Loucy (cell line): ENCODE measurements around the gene MYOZ3.

Experiments used
- EZH2phosphoT487 ChIP-seq: fragments of 200-600 bp; IDR thresholded peaks from 2 replicates; pipeline ENCODE4 v1.6.1; 2018; ENCODE audit warnings: antibody characterized with exemption, mild to moderate bottlenecking, moderate library complexity, borderline replicate concordance
- TF ChIP-seq, protein P1 (sequence below): fragments of 200-600 bp; sonication (generic); conservative IDR thresholded peaks from 2 replicates; pipeline ENCODE4 v1.5.1; 2014; ENCODE audit warnings: mild to moderate bottlenecking, antibody characterized with exemption, low read length

DNA sequence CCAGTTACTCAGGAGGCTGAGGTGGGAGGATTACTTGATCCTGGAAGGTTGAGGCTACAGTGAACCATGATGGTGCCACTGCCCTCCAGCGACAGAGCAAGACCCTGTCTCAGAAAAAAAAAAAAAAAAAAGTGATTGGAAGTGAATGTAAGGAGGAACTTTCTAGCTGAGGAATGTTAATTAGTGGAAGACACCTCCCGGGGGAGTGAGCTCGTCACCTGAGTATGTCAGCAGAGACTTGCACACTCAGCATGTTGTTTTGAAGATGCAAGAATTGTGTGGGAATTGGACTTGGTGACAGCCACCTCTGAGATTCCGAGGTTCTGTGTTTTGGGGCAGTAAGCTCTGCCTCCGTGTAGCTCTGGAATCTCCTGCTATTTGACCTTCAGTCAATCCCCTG lies 17.0 kb upstream of the MYOZ3 start:
- TF ChIP-seq, protein P1, sequence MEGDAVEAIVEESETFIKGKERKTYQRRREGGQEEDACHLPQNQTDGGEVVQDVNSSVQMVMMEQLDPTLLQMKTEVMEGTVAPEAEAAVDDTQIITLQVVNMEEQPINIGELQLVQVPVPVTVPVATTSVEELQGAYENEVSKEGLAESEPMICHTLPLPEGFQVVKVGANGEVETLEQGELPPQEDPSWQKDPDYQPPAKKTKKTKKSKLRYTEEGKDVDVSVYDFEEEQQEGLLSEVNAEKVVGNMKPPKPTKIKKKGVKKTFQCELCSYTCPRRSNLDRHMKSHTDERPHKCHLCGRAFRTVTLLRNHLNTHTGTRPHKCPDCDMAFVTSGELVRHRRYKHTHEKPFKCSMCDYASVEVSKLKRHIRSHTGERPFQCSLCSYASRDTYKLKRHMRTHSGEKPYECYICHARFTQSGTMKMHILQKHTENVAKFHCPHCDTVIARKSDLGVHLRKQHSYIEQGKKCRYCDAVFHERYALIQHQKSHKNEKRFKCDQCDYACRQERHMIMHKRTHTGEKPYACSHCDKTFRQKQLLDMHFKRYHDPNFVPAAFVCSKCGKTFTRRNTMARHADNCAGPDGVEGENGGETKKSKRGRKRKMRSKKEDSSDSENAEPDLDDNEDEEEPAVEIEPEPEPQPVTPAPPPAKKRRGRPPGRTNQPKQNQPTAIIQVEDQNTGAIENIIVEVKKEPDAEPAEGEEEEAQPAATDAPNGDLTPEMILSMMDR: no peak
- TF ChIP-seq EZH2phosphoT487: no peak
